GM12872 (cell line): ENCODE results near the gene TMEM175.

Experiments
- CTCF ChIP-seq: IDR thresholded peaks from 3 replicates; pipeline ENCODE4 v1.5.1; 2011; ENCODE audit warnings: low read depth, mild to moderate bottlenecking, low read length, moderate library complexity; ENCODE audit not compliant: insufficient read depth

Gene TMEM175

GRCh38 chr4:921830-922331, 10.4 kb upstream of the TMEM175 start:
- no peak for TF ChIP-seq CTCF

- TF ChIP-seq CTCF = no peak
Measured at GRCh38 chr4:924107-925096, 7.9 kb upstream of the TMEM175 start.

GRCh38 chr4:925171-925570, 7.1 kb upstream of the TMEM175 start:
- TF ChIP-seq CTCF = no peak

GRCh38 chr4:925771-926500, 6.3 kb upstream of the TMEM175 start:
- no peak for TF ChIP-seq CTCF

GRCh38 chr4:926538-926937, 5.7 kb upstream of the TMEM175 start:
- 0 out of 3 replicates have a peak, but pooled peaks have one; percentile 4 for TF ChIP-seq CTCF

GRCh38 chr4:929096-929765, 3.0 kb upstream of the TMEM175 start:
- TF ChIP-seq CTCF = no peak
